CD14-positive monocyte (primary cell): Measurements from ENCODE around the gene AHCYL1. TPM values are rescaled to one million over a fixed set of nuclear protein-coding genes. Genes with fewer than 3 reads are reported as not detected.
A peak's percentile ranks its signal among the peaks of the same experiment; 100 is the strongest.

ENCODE experiments used
- DNase-seq, 3 donors: peaks; one replicate each; pipeline ENCODE4 v3.0.0-alpha.2; 2011 to 2022
- H2AFZ ChIP-seq: 2 replicates; pipeline ENCODE4 v1.6.0; 2012; ENCODE audit warnings: mild to moderate bottlenecking, low read depth, low read length, inconsistent platforms; ENCODE audit not compliant: insufficient read depth, poor library complexity, severe bottlenecking
- H3K27ac ChIP-seq, 2 donors: 1 replicate in 1 of 2; 2 replicates in 1 of 2; pipeline ENCODE4 v1.5.1; 2012 to 2013; ENCODE audit warnings: low read length in 2 of 2, control low read depth in 1 of 2, inconsistent platforms in 1 of 2, low read depth in 1 of 2, mild to moderate bottlenecking in 1 of 2
- H3K27me3 ChIP-seq, 2 donors: one replicate each; pipeline versions ENCODE4 v1.6.0 to v1.6.1; 2011 to 2013; ENCODE audit warnings: low read length in 2 of 2; ENCODE audit not compliant: control insufficient read depth in 2 of 2, insufficient read depth in 2 of 2
- H3K36me3 ChIP-seq, 2 donors: replicated peaks in 1 of 2; 1 replicate in 1 of 2; 2 replicates in 1 of 2; pipeline versions ENCODE4 v1.5.1 to v1.6.1; 2012 to 2013; ENCODE audit warnings: low read length in 2 of 2, control low read depth in 1 of 2, inconsistent platforms in 1 of 2, mild to moderate bottlenecking in 1 of 2; ENCODE audit not compliant: insufficient read depth in 2 of 2, control insufficient read depth in 1 of 2
- H3K4me1 ChIP-seq, 2 donors: 1 replicate in 1 of 2; 2 replicates in 1 of 2; pipeline versions ENCODE4 v1.5.1 to v1.6.1; 2012 to 2013; ENCODE audit warnings: low read length in 2 of 2, control low read depth in 1 of 2, inconsistent platforms in 1 of 2, mild to moderate bottlenecking in 1 of 2, moderate library complexity in 1 of 2; ENCODE audit not compliant: insufficient read depth in 2 of 2, control insufficient read depth in 1 of 2
- H3K4me2 ChIP-seq: replicated peaks from 2 replicates; pipeline ENCODE3; 2012; ENCODE audit warnings: low read length, moderate library complexity, mild to moderate bottlenecking; ENCODE audit not compliant: poor library complexity, severe bottlenecking; ENCODE audit errors: extremely low read depth
- H3K4me3 ChIP-seq, 3 experiments: fragments of 200-600 bp in 1 of 3; sonication (generic) in 1 of 3; replicated peaks in 1 of 3; 1 replicate in 2 of 3; 2 replicates in 1 of 3; pipeline ENCODE4 v1.5.1; 2011 to 2013; ENCODE audit warnings: low read length in 3 of 3, mild to moderate bottlenecking in 3 of 3, control low read depth in 2 of 3, low read depth in 2 of 3, inconsistent platforms in 1 of 3, moderate library complexity in 1 of 3
- H3K79me2 ChIP-seq: 2 replicates; pipeline ENCODE4 v1.6.0; 2012; ENCODE audit warnings: mild to moderate bottlenecking, control low read depth, inconsistent platforms, low read length, moderate library complexity; ENCODE audit not compliant: insufficient read depth
- H3K9ac ChIP-seq: 2 replicates; pipeline ENCODE4 v1.6.0; 2017; ENCODE audit warnings: low read length, mild to moderate bottlenecking; ENCODE audit not compliant: insufficient read depth, poor library complexity, severe bottlenecking
- H3K9me3 ChIP-seq, 2 donors: replicated peaks in 1 of 2; 1 replicate in 1 of 2; 2 replicates in 1 of 2; pipeline versions ENCODE4 v1.5.1 to v1.6.1; 2012 to 2013; ENCODE audit warnings: low read length in 2 of 2, control low read depth in 1 of 2; ENCODE audit not compliant: control insufficient read depth in 1 of 2, insufficient read depth in 1 of 2
- H4K20me1 ChIP-seq: 2 replicates; pipeline ENCODE4 v1.6.0; 2012; ENCODE audit warnings: mild to moderate bottlenecking, low read length, control low read depth, moderate library complexity; ENCODE audit not compliant: insufficient read depth
- H3K27ac Mint-ChIP-seq, 7 donors: one replicate each; pipeline ENCODE4 v1.8.0; 2020; ENCODE audit warnings: mild to moderate bottlenecking in 7 of 7, mixed read lengths in 7 of 7, moderate library complexity in 6 of 7, inconsistent platforms in 2 of 7
- H3K27me3 Mint-ChIP-seq, 3 donors: one replicate each; pipeline ENCODE4 v1.8.0; 2021 to 2022; ENCODE audit warnings: low read depth in 3 of 3, mild to moderate bottlenecking in 3 of 3, mixed read lengths in 3 of 3, moderate library complexity in 3 of 3, inconsistent platforms in 1 of 3
- H3K36me3 Mint-ChIP-seq, 2 donors: one replicate each; pipeline ENCODE4 v1.8.0; 2020; ENCODE audit warnings: mixed read lengths in 2 of 2, inconsistent platforms in 1 of 2, mild to moderate bottlenecking in 1 of 2
- H3K4me1 Mint-ChIP-seq: one replicate; pipeline ENCODE4 v1.8.0; 2020; ENCODE audit warnings: mild to moderate bottlenecking, mixed read lengths
- H3K4me3 Mint-ChIP-seq, 2 donors: one replicate each; pipeline ENCODE4 v1.8.0; 2020; ENCODE audit warnings: mild to moderate bottlenecking in 2 of 2, mixed read lengths in 2 of 2, moderate library complexity in 1 of 2
- H3K9me3 Mint-ChIP-seq, 7 donors: one replicate each; pipeline ENCODE4 v1.8.0; 2020 to 2022; ENCODE audit warnings: mixed read lengths in 7 of 7, mild to moderate bottlenecking in 6 of 7, moderate library complexity in 6 of 7, inconsistent platforms in 2 of 7
- CTCF ChIP-seq: fragments of 200-600 bp; IDR thresholded peaks from one replicate; pipeline ENCODE4 v1.8.0; 2022; ENCODE audit warnings: antibody characterized with exemption, mild to moderate bottlenecking
- WGBS: methylation state at CpG from one replicate; pipeline ENCODE4 v1.1.5; 2013; ENCODE audit warnings: missing lambda C conversion rate; ENCODE audit not compliant: insufficient coverage; 5-methylcytosine and 5-hydroxymethylcytosine counted together
- intact Hi-C, 2 donors: fragments of 100-400 bp; cut with micrococcal nuclease; formaldehyde crosslinking; loops; one replicate each; pipeline versions ENCODE4 v1.15.0 to v1.15.1; 2023
- polyA plus RNA-seq, 3 donors: library from polyadenylated mRNA; depleted of rRNA in 1 of 3; unstranded in 2 of 3; stranded (reverse) in 1 of 3; fragments of 300-500 nt in 2 of 3; fragments of >200 nt in 1 of 3; fragmentation: Illumina TruSeq in 2 of 3; gene quantifications; 1 replicate in 2 of 3; 2 replicates in 1 of 3; pipeline ENCODE4 v1.2.3, GENCODE V29; 2012 to 2021

Gene AHCYL1
- polyA plus RNA-seq, 3 donors, result 39.1 to 63.9 (median 48.8) TPM

- peaks cover 13 to 14% of the 10 kb centered on the region in 2 donors for H3K4me1 ChIP-seq
- H3K4me2 ChIP-seq, result no peak overlapping the region
- peak overlapping the region in 1 of 7 donors; percentile 38 for H3K27ac Mint-ChIP-seq
- H3K79me2 ChIP-seq, result peaks cover 11% of the 10 kb centered on the region
- peaks cover 2 to 7% (median 5%) of the 10 kb centered on the region in 3 donors for H3K27me3 Mint-ChIP-seq
- H3K36me3 ChIP-seq, result no peaks in the 10 kb centered on the region
- DNase-seq, result no peak
- no peaks in the 10 kb centered on the region for H4K20me1 ChIP-seq
- H3K27ac ChIP-seq, result no peak overlapping the region
- no peak overlapping the region for H3K9ac ChIP-seq
- H3K9me3 ChIP-seq, result no peaks in the 10 kb centered on the region
- 96% methylated on average over 2 of the region's 4 CpGs for WGBS
- no peaks in the 10 kb centered on the region for H3K27me3 ChIP-seq
- no peak overlapping the region for H2AFZ ChIP-seq
- no peak overlapping the region for H3K4me3 ChIP-seq
- TF ChIP-seq CTCF, result no peak
- intact Hi-C loops, result loop anchor here (5.0 to 10.0 kb wide), 4 partner anchors 44 to 436 kb away; partner anchors contain the start of genes CSF1 (in 1 of the 2) and GNAI3 (in 1 of the 2)
- H3K36me3 Mint-ChIP-seq, result peaks cover 0 to 1% of the 10 kb centered on the region in 2 donors
- no peaks in the 10 kb centered on the region for H3K9me3 Mint-ChIP-seq
- no peak overlapping the region for H3K4me3 Mint-ChIP-seq
- peaks cover 18% of the 10 kb centered on the region for H3K4me1 Mint-ChIP-seq
Measured at GRCh38 chr1:109981004-109981335, 3.6 kb upstream of the AHCYL1 start.

GRCh38 chr1:109983380-109984189 lies 980 bp upstream of the AHCYL1 start:
- H3K27me3 Mint-ChIP-seq, result peaks cover 2 to 7% (median 3%) of the 10 kb centered on the region in 3 donors
- Histone ChIP-seq H3K4me2 (no peak overlapping the region), H3K36me3 (peaks cover 0 to 4% of the 10 kb centered on the region in 2 donors), H4K20me1 (no peaks in the 10 kb centered on the region), H3K27ac (no peak overlapping the region), H3K9me3 (no peaks in the 10 kb centered on the region), H3K27me3 (no peaks in the 10 kb centered on the region), H3K9ac (no peak overlapping the region), H2AFZ (peak overlapping the region; percentile 28), H3K79me2 (peaks cover 37% of the 10 kb centered on the region), H3K4me1 (peaks cover 24 to 33% of the 10 kb centered on the region in 2 donors), H3K4me3 (no peak overlapping the region)
- peaks cover 7 to 14% of the 10 kb centered on the region in 2 donors for H3K36me3 Mint-ChIP-seq
- H3K4me1 Mint-ChIP-seq, result peaks cover 43% of the 10 kb centered on the region
- peak overlapping the region in 1 of 2 donors; percentile 92 for H3K4me3 Mint-ChIP-seq
- intact Hi-C loops, result loop anchor here (1.0 to 10.0 kb wide), 7 partner anchors 46 to 439 kb away; partner anchors contain the start of genes CSF1 (in 1 of the 2) and GNAI3 (in 1 of the 2)
- WGBS, result 65% methylated on average over 2 of the region's 5 CpGs
- TF ChIP-seq CTCF, result no peak
- no peaks in the 10 kb centered on the region for H3K9me3 Mint-ChIP-seq
- DNase-seq, result no peak
- H3K27ac Mint-ChIP-seq, result peak overlapping the region in 1 of 7 donors; percentile 17
